AG10803 (cell line): ENCODE data around the gene C4orf51.

Experiments
- DNase-seq: peaks from one replicate; pipeline ENCODE4 v3.0.0; 2010; ENCODE audit warnings: low read depth
- H3K4me3 ChIP-seq: 2 replicates; pipeline ENCODE4 v1.5.1; 2011; ENCODE audit warnings: mild to moderate bottlenecking, low read length, control low read depth
- TF ChIP-seq, protein P1 (sequence below): conservative IDR thresholded peaks from 2 replicates; pipeline ENCODE4 v1.5.1; 2011; ENCODE audit warnings: mild to moderate bottlenecking, low read length, control low read depth, inconsistent platforms

C4orf51 gene

DNA sequence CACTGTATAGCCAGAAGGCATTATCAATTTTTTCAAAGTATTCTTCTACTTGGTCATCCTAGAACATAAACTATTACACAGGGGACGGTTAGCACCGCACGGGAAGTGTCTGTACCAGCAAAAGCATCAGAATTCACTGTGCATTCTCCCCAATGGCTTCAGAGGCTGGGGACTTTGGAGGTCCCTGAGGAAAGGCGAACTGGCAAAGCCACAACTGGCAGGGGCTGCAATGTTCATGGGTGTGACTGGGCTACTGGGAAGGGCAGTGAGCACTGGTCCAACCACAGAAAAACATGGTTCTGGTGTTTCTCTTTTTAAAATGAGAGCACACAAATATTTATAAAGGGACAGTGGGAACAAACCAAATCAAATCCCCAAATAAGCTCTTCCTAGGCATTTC, 83.5 kb downstream of the C4orf51 start:
- DNase-seq: no peak
- TF ChIP-seq, protein P1, sequence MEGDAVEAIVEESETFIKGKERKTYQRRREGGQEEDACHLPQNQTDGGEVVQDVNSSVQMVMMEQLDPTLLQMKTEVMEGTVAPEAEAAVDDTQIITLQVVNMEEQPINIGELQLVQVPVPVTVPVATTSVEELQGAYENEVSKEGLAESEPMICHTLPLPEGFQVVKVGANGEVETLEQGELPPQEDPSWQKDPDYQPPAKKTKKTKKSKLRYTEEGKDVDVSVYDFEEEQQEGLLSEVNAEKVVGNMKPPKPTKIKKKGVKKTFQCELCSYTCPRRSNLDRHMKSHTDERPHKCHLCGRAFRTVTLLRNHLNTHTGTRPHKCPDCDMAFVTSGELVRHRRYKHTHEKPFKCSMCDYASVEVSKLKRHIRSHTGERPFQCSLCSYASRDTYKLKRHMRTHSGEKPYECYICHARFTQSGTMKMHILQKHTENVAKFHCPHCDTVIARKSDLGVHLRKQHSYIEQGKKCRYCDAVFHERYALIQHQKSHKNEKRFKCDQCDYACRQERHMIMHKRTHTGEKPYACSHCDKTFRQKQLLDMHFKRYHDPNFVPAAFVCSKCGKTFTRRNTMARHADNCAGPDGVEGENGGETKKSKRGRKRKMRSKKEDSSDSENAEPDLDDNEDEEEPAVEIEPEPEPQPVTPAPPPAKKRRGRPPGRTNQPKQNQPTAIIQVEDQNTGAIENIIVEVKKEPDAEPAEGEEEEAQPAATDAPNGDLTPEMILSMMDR: no peak
- no peak overlapping the region for H3K4me3 ChIP-seq

DNA sequence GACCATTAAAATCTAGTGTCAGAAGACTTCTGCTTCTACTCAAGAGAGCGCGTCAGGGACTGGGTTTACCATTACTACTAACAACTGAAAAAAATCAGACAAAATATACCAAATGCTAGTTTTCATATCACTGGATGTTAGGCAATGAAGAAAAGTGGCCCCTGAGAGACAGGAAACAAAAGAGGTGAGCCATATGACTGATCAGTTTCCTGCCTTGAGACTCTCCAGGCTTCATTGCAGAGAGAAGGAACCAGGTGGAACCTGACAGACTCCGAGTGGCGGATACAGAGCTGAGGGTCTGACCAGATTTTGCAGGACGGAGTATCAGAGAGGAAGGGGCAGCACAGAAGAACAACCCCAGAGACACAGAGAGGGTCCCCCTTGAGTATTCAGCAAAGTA, 86.3 kb downstream of the C4orf51 start:
- no peak for DNase-seq
- TF ChIP-seq, protein P1: no peak

DNA sequence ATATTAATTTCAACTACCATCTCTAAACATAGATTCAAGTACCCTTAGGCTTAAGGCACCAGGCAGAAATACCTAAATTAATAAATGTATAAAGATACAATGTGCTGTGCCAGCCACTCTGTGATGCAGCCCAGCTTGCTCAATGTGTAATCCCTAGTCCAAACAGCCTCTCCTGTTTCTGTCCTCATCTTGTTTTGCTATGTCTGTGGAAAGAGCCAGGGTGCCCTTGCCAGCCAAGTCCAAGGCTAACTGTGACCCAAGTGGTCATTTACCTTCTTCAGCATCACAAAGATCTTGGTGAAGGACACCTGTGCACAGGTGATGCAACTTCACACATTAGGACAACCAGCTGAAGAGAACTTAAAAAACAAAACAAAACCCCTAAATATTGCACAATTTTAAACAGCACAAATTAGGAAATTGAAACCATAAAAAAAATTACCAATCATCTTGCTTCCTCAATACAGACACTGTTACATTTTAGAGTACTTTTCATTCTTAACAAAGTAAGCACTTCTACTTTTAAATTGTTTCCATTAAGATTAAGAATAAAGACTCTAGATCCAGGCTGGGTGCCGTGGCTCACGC, 89.6 kb downstream of the C4orf51 start:
- no peak for DNase-seq
- no peak overlapping the region for H3K4me3 ChIP-seq
- TF ChIP-seq, protein P1: no peak

More for the DNA sequence above, 86.3 kb downstream of the C4orf51 start:
- no peak overlapping the region for H3K4me3 ChIP-seq

DNA sequence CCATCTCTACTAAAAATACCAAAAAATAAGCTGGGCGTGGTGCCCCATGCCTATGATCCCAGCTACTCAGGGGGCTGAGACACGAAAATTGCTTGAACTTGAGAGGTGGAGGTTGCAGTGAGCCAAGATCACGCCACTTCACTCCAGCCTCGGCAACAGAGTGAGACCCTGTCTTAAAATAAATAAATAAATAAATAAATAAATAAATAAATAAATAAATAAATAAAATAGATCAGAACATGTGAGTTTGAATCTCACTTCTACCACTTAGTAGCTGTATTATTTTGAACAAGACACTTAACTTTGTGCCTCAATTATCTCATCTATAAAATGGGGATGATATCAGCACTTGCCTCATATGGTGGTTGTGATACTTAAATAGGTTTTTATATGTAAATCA, 90.2 kb downstream of the C4orf51 start:
- no peak overlapping the region for H3K4me3 ChIP-seq
- DNase-seq: no peak
- TF ChIP-seq, protein P1: no peak

DNA sequence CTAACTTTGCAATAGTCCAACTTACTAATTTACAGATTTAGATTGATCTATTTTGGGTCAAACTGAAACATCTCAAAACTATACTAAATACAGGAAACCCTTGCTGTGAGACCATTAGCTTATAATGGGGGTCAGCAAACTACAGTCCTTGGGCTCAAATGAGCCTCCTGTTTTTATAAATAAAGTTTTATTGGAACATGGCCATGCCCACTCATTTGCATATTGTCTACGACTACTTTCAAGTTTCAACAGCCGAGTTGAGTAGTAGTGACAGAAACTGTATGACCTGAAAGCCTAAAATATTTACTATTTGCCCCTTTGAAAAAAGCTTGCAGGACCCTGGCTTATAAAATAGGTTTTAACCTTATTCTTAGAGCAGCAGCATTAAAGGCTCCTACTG, 92.4 kb downstream of the C4orf51 start:
- H3K4me3 ChIP-seq: no peak overlapping the region
- DNase-seq: no peak
- TF ChIP-seq, protein P1: no peak

DNA sequence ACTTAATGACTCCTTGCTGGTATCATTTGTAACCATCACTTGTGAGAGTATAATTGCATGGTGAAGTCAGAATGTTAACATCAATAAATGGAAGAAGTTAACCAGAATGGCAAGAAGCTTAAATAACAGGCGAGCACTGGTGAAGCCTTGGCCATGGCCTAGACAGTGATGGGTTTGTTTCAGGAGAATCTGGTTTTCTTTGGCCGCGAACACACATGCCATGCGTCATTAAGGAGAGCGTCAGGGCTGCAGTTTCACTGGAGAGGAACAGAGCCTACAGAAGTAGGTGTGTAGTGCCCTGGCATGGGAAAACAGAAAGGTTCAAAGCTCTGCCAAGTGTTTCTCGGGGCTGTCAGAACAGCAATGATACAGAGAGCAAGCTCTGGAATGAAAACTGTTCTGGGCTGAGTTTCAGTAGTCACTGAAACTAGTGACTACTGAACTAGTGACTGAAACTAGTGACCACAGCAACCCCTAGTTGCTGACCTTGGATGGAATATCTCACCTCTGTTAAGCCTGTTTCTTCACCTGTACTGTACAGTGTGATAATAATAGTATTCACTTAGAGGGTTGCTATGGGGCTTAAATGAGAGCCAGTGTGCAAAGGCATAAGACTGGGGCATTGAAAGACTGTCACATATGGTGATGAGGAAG, 93.8 kb downstream of the C4orf51 start:
- no peak overlapping the region for H3K4me3 ChIP-seq
- TF ChIP-seq, protein P1: no peak
- no peak for DNase-seq

DNA sequence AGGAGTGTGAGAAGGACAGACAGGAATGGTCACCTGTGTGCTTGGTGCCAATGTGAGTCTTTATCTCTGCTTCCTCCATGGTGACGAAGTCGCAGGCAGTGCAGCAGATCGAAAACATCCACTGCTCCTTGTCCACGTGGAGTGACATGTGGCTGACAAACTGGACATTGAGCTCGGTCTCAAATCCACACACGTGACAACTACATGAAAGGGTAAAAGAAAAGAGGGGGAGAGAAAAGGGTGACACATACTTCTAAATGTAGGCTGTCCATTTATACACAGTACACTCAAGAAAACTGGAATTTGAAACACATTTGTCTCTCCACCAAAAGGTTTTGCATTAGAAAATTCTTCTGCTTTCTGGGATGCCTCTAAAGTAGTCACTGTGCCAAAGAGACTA, 94.5 kb downstream of the C4orf51 start:
- no peak overlapping the region for H3K4me3 ChIP-seq
- DNase-seq: no peak
- TF ChIP-seq, protein P1: no peak
